ENCODE data around the gene PPP6R2. TPM values are rescaled to one million over a fixed set of nuclear protein-coding genes. Genes with fewer than 3 reads are reported as not detected.
A peak's percentile ranks its signal among the peaks of the same experiment; 100 is the strongest.

The PPP6R2 gene
- total RNA-seq, 1 donor from 2014 or later: 32.6 TPM

- peaks cover 2% of the 10 kb centered on the region for H3K4me1 Mint-ChIP-seq
- no peak overlapping the region for H3K4me3 ChIP-seq
- H3K36me3 ChIP-seq: no peaks in the 10 kb centered on the region
- peaks cover 7% of the 10 kb centered on the region for H3K27me3 Mint-ChIP-seq (ENCODE audit: insufficient read depth, low read depth)
- no peak for TF ChIP-seq CTCF (IDR thresholded peaks at IDR 0.05)
- no peak for TF ChIP-seq EZH2phosphoT487 (IDR thresholded peaks at IDR 0.05)
- TF ChIP-seq EZH2 (IDR thresholded peaks at IDR 0.05): no peak
- H3K27ac Mint-ChIP-seq: no peak overlapping the region
- no peak for DNase-seq (ENCODE audit: low spot score)
- H3K4me3 Mint-ChIP-seq: no peak overlapping the region
- H3K9ac ChIP-seq: no peak overlapping the region
- H3K4me1 ChIP-seq: no peaks in the 10 kb centered on the region
- no peaks in the 10 kb centered on the region for H3K9me3 Mint-ChIP-seq
- H3K27ac ChIP-seq: no peak overlapping the region
- H3K4me2 ChIP-seq: no peak overlapping the region
- H3F3A ChIP-seq (ENCODE audit: low read depth): peaks cover 13% of the 10 kb centered on the region
- peaks cover 18% of the 10 kb centered on the region for H4K20me1 ChIP-seq (ENCODE audit: low read depth)
- H3K9me3 ChIP-seq (ENCODE audit: low read depth): no peaks in the 10 kb centered on the region
- H3K36me3 Mint-ChIP-seq: peaks cover 3% of the 10 kb centered on the region
- H2AFZ ChIP-seq (replicated peaks): no peak overlapping the region
- no peaks in the 10 kb centered on the region for H3K79me2 ChIP-seq (ENCODE audit: low read depth)
- no peaks in the 10 kb centered on the region for H3K27me3 ChIP-seq
Measured at GRCh38 chr22:50441428-50441993, 98.4 kb downstream of the PPP6R2 start.

- Histone ChIP-seq H3K4me3 (no peak overlapping the region), H3K79me2 (ENCODE audit: low read depth) (no peaks in the 10 kb centered on the region), H2AFZ (replicated peaks) (no peak overlapping the region), H3K9me3 (ENCODE audit: low read depth) (no peaks in the 10 kb centered on the region), H3F3A (ENCODE audit: low read depth) (peaks cover 13% of the 10 kb centered on the region), H3K4me1 (no peaks in the 10 kb centered on the region), H3K36me3 (no peaks in the 10 kb centered on the region), H3K27ac (no peak overlapping the region), H3K4me2 (no peak overlapping the region), H3K27me3 (no peaks in the 10 kb centered on the region), H4K20me1 (ENCODE audit: low read depth) (peaks cover 20% of the 10 kb centered on the region), H3K9ac (no peak overlapping the region)
- peaks cover 3% of the 10 kb centered on the region for H3K36me3 Mint-ChIP-seq
- H3K4me3 Mint-ChIP-seq: peak overlapping the region; percentile 23
- DNase-seq (ENCODE audit: low spot score): no peak
- H3K27ac Mint-ChIP-seq: peak overlapping the region; percentile 63
- H3K9me3 Mint-ChIP-seq: no peaks in the 10 kb centered on the region
- TF ChIP-seq EZH2 (IDR thresholded peaks at IDR 0.05): no peak
- no peak for TF ChIP-seq CTCF (IDR thresholded peaks at IDR 0.05)
- TF ChIP-seq EZH2phosphoT487 (IDR thresholded peaks at IDR 0.05): no peak
- H3K4me1 Mint-ChIP-seq: peaks cover 2% of the 10 kb centered on the region
- peaks cover 8% of the 10 kb centered on the region for H3K27me3 Mint-ChIP-seq (ENCODE audit: insufficient read depth, low read depth)
Measured at GRCh38 chr22:50443197-50443596, 100.1 kb downstream of the PPP6R2 start.

- Mint-ChIP-seq H3K4me1 (peaks cover 2% of the 10 kb centered on the region), H3K9me3 (no peaks in the 10 kb centered on the region), H3K27ac (no peak overlapping the region), H3K4me3 (no peak overlapping the region), H3K36me3 (peaks cover 8% of the 10 kb centered on the region), H3K27me3 (ENCODE audit: insufficient read depth, low read depth) (peaks cover 9% of the 10 kb centered on the region)
- Histone ChIP-seq H3K27me3 (no peaks in the 10 kb centered on the region), H2AFZ (replicated peaks) (no peak overlapping the region), H3K79me2 (ENCODE audit: low read depth) (no peaks in the 10 kb centered on the region), H4K20me1 (ENCODE audit: low read depth) (peaks cover 27% of the 10 kb centered on the region), H3K4me1 (no peaks in the 10 kb centered on the region), H3K9me3 (ENCODE audit: low read depth) (no peaks in the 10 kb centered on the region), H3K27ac (no peak overlapping the region), H3K4me3 (no peak overlapping the region), H3K36me3 (no peaks in the 10 kb centered on the region), H3F3A (ENCODE audit: low read depth) (peaks cover 13% of the 10 kb centered on the region), H3K4me2 (no peak overlapping the region), H3K9ac (no peak overlapping the region)
- no peak for DNase-seq (ENCODE audit: low spot score)
- TF ChIP-seq CTCF (IDR thresholded peaks at IDR 0.05) (no peak), EZH2 (IDR thresholded peaks at IDR 0.05) (no peak), EZH2phosphoT487 (IDR thresholded peaks at IDR 0.05) (no peak)
Measured at GRCh38 chr22:50443801-50444625, 100.9 kb downstream of the PPP6R2 start.
